ENCODE measurements around the gene SCAPER.
"Not testable (repeated sequence)": the region's sequence is repeated elsewhere in the genome, so short reads cannot be mapped to it uniquely, and the experiment has no call there.

SCAPER gene

DNA sequence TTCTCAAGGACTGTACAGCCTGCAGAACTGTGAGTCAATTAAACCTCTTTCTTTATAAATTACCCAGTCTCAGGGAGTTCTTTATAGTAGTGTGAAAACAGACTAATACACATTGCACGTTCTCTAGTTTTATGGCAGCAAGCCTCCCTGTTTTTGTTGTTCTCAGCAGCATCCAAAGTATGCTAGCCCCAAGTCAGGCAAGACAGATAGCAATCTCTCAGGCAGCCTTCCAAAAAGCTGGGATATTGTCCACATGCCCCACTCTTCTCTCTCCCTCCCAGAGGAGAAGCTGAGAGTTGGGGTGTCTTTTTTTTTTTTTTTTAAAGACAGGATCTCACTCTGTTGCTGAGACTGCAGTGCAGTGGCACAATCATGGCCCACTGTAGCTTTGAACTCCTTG lies 438.0 kb downstream of the SCAPER start:
- peaks cover 10 to 20% of the 10 kb centered on the region in 2 donors for H3K9me3 Mint-ChIP-seq
- no peak overlapping the region for H3K4me3 Mint-ChIP-seq
- peaks cover 12% of the 10 kb centered on the region for H3K36me3 Mint-ChIP-seq (ENCODE audit: insufficient read depth)
- no peak for DNase-seq
- H3K27ac Mint-ChIP-seq = no peak overlapping the region
- no peaks in the 10 kb centered on the region for H3K4me1 Mint-ChIP-seq (ENCODE audit: low read depth in 2 of 2)
- no peaks in the 10 kb centered on the region for H3K27me3 Mint-ChIP-seq
- ATAC-seq (replicated peaks) = no peak

DNA sequence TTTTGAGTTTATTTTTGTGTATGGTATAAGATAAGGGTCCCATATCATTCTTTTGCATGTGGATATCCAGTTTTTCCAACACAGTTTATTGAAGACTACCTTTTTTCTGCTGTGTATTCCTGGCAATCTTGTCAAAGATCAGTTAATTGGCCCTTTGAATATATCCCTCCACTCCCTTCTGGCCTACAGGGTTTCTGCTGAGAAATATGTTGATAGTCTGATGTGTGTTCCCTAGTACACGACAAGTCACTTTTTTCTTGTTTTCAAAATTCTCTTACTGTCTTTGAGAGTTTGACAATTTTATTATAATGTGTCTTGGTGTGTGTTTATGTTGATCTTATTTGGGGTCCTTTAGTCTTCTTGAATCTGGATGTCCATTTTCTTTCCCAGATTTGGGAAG lies 439.4 kb downstream of the SCAPER start:
- Mint-ChIP-seq H3K27me3 (no peaks in the 10 kb centered on the region), H3K27ac (no peak overlapping the region), H3K4me3 (no peak overlapping the region), H3K36me3 (ENCODE audit: insufficient read depth) (peaks cover 7% of the 10 kb centered on the region), H3K9me3 (peaks cover 10 to 20% of the 10 kb centered on the region in 2 donors), H3K4me1 (ENCODE audit: low read depth in 2 of 2) (no peaks in the 10 kb centered on the region)
- ATAC-seq (replicated peaks) = no peak
- no peak for DNase-seq

DNA sequence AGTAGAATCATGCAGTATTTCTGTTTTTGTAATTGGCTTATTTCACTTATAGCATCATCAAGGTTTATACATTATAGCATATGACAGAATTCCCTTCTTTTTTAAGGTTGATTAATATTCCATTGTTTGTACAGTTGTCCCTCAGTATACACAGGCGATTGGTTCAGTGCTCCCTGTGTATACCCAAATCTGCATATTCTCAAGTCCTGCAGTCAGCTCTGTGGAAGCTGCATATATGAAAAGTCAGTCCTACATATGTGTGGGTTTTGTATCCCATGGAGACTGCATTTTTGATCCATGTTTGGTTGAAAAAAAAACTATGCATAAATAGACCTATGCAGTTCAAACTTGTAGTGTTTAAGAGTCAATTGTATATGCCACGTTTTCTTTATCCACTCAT lies 440.9 kb downstream of the SCAPER start:
- no peak for DNase-seq
- no peak overlapping the region for H3K27ac Mint-ChIP-seq
- no peaks in the 10 kb centered on the region for H3K4me1 Mint-ChIP-seq (ENCODE audit: low read depth in 2 of 2)
- no peak overlapping the region for H3K4me3 Mint-ChIP-seq
- no peaks in the 10 kb centered on the region for H3K36me3 Mint-ChIP-seq (ENCODE audit: insufficient read depth)
- H3K9me3 Mint-ChIP-seq = peaks cover 10 to 20% of the 10 kb centered on the region in 2 donors
- H3K27me3 Mint-ChIP-seq = no peaks in the 10 kb centered on the region
- ATAC-seq (replicated peaks) = no peak

DNA sequence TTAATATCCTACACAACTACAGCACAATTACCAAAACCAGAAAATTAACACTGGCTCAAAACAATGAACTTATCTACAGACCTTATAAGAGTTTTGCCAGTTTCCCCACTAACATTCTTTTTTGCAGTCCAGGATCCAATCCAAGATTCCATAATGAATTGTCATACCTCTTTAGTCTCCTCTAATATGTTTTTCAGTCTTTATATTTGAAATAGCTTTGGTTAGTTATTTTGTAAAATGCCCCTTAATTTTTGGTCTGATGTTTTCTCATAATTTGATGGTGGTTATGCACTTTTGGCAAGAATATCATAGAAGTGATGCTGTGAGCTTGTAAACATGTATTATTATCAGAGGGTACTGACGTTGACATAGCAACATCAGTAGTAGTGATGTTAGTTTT lies 444.3 kb downstream of the SCAPER start:
- no peaks in the 10 kb centered on the region for H3K4me1 Mint-ChIP-seq (ENCODE audit: low read depth in 2 of 2)

DNA sequence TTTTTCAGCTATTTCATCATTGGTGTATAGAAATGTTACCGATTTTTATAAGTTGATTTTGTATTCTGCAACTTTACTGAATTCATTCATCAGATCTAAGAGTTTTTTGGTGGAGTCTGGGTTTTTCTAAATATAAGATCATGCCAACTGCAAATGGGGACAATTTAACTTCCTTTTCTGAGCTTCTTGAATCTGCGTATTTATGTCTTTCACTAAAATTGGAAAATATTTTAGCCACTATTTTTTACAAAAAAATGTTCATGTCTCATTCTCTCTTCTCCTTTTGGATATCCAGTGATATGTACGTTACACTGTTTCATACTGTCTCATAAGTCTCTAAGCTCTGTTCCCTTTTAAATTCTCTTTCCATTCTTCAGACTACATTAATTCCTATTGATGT lies 444.8 kb downstream of the SCAPER start:
- H3K4me3 Mint-ChIP-seq = no peak overlapping the region
- no peaks in the 10 kb centered on the region for H3K9me3 Mint-ChIP-seq
- no peak overlapping the region for H3K27ac Mint-ChIP-seq
- DNase-seq (no peak), ATAC-seq (replicated peaks) (no peak)
- no peaks in the 10 kb centered on the region for H3K4me1 Mint-ChIP-seq (ENCODE audit: low read depth in 2 of 2)
- H3K27me3 Mint-ChIP-seq = no peaks in the 10 kb centered on the region
- H3K36me3 Mint-ChIP-seq (ENCODE audit: insufficient read depth) = no peaks in the 10 kb centered on the region

More for the DNA sequence above, 444.3 kb downstream of the SCAPER start:
- no peak overlapping the region for H3K4me3 Mint-ChIP-seq
- H3K36me3 Mint-ChIP-seq (ENCODE audit: insufficient read depth) = no peaks in the 10 kb centered on the region
- H3K9me3 Mint-ChIP-seq = peaks cover 0 to 2% of the 10 kb centered on the region in 2 donors
- ATAC-seq (replicated peaks) (no peak), DNase-seq (no peak)
- no peaks in the 10 kb centered on the region for H3K27me3 Mint-ChIP-seq
- H3K27ac Mint-ChIP-seq = no peak overlapping the region

DNA sequence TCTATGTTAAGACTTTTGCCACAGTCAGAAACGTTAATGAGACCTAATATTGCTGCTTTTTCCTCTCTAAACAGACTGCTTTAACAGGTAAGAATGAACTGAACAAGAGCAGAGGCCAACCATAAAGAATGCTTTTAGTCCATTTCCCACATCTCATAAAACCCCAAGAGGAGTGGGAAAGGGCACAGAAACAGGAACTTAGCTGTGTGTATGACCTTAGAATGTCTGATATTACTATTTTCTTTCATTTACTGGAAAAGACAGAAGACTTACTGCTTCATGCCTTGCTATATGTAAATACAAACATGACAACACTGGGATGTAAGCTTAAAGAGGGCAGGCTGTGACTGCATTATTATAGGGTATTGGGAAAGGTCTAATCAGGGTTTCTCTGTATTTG lies 453.6 kb downstream of the SCAPER start:
- Mint-ChIP-seq H3K4me1 (ENCODE audit: low read depth in 2 of 2) (no peaks in the 10 kb centered on the region), H3K27ac (peak overlapping the region in 1 of 2 donors; percentile 1), H3K36me3 (ENCODE audit: insufficient read depth) (no peaks in the 10 kb centered on the region), H3K4me3 (no peak overlapping the region), H3K27me3 (no peaks in the 10 kb centered on the region), H3K9me3 (no peaks in the 10 kb centered on the region)
- no peak for DNase-seq
- no peak for ATAC-seq (replicated peaks)

DNA sequence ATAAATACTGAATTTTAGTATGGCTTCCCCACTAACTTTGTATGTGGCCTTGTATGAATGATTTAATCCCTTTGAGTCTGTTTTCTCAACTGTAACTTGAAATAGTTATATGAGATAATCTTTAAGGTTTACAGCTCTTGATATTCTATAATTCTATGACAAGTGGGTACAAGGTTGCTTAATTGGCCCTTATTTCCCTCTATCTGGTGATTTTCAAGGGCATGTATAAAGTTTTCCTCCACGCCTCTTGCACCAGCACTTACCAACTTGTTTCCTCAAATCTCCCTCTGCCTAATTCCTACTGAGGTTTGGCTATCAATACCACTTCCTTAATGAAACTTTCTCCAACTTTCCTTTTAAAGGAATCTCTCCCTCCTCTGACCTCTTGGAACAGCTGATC lies 455.7 kb downstream of the SCAPER start:
- H3K27me3 Mint-ChIP-seq = no peaks in the 10 kb centered on the region
- H3K9me3 Mint-ChIP-seq = no peaks in the 10 kb centered on the region
- ATAC-seq (replicated peaks) = no peak
- H3K4me3 Mint-ChIP-seq = no peak overlapping the region
- no peaks in the 10 kb centered on the region for H3K4me1 Mint-ChIP-seq (ENCODE audit: low read depth in 2 of 2)
- DNase-seq = no peak
- H3K36me3 Mint-ChIP-seq (ENCODE audit: insufficient read depth) = no peaks in the 10 kb centered on the region
- no peak overlapping the region for H3K27ac Mint-ChIP-seq

DNA sequence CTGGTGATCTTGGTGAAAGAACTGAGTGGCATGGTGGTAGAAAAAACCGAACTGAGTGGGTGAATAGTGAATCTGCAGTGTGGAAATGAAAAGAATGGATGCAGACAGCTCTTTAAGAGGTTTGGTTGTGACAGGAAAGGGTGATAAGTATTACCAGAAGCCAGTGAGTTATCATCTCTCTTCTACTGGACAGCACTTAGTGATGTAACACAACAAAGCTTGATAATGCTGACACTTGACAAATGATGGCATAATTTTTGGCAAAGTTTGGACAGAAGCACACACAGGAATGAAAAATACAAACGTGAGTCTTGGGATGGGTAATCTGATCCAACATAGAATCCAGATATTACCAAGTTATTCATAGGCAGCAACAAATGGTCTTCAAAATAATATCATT lies 456.4 kb downstream of the SCAPER start:
- no peaks in the 10 kb centered on the region for H3K27me3 Mint-ChIP-seq
- H3K4me3 Mint-ChIP-seq = no peak overlapping the region
- no peaks in the 10 kb centered on the region for H3K4me1 Mint-ChIP-seq (ENCODE audit: low read depth in 2 of 2)
- ATAC-seq (replicated peaks) (no peak), DNase-seq (no peak)
- no peaks in the 10 kb centered on the region for H3K9me3 Mint-ChIP-seq
- no peaks in the 10 kb centered on the region for H3K36me3 Mint-ChIP-seq (ENCODE audit: insufficient read depth)
- no peak overlapping the region for H3K27ac Mint-ChIP-seq

DNA sequence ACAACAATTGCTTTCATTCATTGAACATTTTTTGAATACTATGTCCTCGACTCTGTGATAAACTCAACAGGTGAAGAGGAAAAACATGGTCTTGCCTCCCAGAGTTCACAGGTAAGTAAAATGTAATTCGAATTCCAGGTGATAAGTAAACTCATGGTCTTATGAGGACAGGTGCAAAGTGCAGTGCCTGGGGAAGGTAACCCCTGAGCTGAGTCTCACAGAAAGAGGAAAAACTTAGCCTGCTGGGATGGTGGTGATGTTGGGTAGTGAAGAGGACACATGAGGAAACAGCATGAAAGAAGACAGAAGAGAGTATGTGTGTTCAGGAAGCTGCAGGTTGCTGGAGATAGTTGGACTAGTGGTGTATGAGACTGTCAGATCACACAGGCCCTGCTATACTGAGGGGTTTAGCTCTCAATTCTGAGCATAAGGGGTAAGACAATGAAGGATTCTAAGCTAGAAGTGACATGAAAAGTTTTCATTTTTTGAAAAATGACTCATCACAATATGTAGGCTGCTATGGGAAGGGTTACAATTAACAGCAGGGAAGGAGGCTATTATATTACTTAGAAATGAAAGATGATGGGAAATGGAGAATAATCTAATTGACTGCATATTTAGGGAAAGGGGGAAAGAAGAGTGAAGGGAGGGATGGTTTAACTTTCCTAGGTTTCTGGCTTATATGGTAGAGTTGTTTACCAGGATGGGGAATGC lies 457.3 kb downstream of the SCAPER start:
- H3K4me3 Mint-ChIP-seq = no peak overlapping the region
- ATAC-seq (replicated peaks) (no peak), DNase-seq (no peak)
- H3K9me3 Mint-ChIP-seq = no peaks in the 10 kb centered on the region
- H3K36me3 Mint-ChIP-seq (ENCODE audit: insufficient read depth) = no peaks in the 10 kb centered on the region
- H3K27me3 Mint-ChIP-seq = no peaks in the 10 kb centered on the region
- H3K27ac Mint-ChIP-seq = no peak overlapping the region
- no peaks in the 10 kb centered on the region for H3K4me1 Mint-ChIP-seq (ENCODE audit: low read depth in 2 of 2)

DNA sequence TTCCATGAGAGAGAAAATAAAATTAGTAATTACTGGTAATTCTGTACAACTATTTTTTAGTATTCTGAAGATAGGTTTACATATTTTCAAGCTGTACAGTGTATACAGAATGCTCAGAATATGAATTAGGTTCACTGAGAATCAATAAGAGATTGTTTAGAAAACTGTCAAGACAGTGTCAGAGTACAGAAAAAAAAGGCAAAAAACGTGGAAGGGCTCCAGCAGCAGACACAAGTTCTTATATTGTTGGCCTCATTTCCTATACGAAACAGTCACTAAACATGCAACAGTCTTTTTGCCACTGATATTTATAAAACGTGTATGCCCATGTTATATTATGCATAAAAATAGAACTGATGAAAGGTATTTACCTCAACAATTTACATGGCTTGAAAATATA lies 464.7 kb downstream of the SCAPER start:
- no peak for DNase-seq
- Mint-ChIP-seq H3K36me3 (ENCODE audit: insufficient read depth) (no peaks in the 10 kb centered on the region), H3K4me3 (no peak overlapping the region), H3K9me3 (no peaks in the 10 kb centered on the region), H3K27ac (no peak overlapping the region), H3K27me3 (no peaks in the 10 kb centered on the region), H3K4me1 (ENCODE audit: low read depth in 2 of 2) (no peaks in the 10 kb centered on the region)
- ATAC-seq (replicated peaks) = no peak

DNA sequence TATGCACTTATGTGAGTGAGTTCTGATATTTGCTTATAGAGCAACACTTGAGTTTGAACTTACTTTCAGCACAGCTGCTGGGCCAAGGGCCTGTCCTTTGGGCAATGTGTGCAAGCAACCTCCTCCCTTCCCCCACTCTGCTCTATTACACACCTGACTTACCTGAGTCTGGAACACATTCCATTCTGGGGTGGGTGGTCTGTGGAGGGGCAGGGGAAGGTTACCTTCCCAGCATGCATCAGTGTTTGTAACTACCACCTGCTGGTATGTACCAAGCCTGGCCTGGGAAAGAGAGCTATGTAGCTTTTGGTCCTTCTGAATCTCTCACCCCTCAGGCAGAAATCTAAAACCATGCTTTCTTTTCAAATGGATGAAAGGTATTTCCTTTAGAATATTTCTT lies 465.6 kb downstream of the SCAPER start:
- Mint-ChIP-seq H3K27ac (no peak overlapping the region), H3K4me3 (no peak overlapping the region), H3K4me1 (ENCODE audit: low read depth in 2 of 2) (no peaks in the 10 kb centered on the region), H3K27me3 (no peaks in the 10 kb centered on the region), H3K9me3 (no peaks in the 10 kb centered on the region), H3K36me3 (ENCODE audit: insufficient read depth) (no peaks in the 10 kb centered on the region)
- DNase-seq (no peak), ATAC-seq (replicated peaks) (no peak)

DNA sequence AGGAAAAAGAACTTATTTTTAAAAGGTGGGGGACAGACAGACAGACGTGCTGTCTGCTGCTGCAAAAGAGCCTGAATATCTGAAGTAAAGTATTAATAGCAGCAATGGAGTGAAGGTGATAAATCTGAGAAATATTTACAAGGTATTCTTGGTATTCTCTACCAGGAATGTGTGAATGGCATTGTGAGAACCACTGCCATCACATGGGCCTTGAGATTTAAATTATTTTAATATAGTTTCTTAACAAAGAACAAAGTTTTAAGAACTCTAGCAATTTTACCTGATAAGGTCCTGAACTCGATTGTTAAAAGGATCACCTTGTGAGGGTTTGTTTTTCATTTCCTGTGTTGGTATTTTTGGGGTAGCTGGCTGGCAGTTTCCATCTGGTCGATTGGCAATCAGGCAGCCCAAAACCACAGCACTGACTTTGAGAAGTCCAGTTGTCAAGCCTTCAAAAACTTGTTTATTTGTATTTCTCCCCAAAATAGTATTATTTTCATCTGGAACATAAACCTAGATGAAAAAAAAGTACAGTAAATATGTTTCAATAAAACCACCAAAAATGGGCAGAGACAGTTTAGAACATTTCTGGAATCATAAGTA lies 471.2 kb downstream of the SCAPER start:
- no peak for ATAC-seq (replicated peaks)
- DNase-seq = no peak
- no peaks in the 10 kb centered on the region for H3K9me3 Mint-ChIP-seq
- no peaks in the 10 kb centered on the region for H3K4me1 Mint-ChIP-seq (ENCODE audit: low read depth in 2 of 2)
- no peak overlapping the region for H3K27ac Mint-ChIP-seq
- no peak overlapping the region for H3K4me3 Mint-ChIP-seq
- H3K27me3 Mint-ChIP-seq = no peaks in the 10 kb centered on the region
- peaks cover 9% of the 10 kb centered on the region for H3K36me3 Mint-ChIP-seq (ENCODE audit: insufficient read depth)

DNA sequence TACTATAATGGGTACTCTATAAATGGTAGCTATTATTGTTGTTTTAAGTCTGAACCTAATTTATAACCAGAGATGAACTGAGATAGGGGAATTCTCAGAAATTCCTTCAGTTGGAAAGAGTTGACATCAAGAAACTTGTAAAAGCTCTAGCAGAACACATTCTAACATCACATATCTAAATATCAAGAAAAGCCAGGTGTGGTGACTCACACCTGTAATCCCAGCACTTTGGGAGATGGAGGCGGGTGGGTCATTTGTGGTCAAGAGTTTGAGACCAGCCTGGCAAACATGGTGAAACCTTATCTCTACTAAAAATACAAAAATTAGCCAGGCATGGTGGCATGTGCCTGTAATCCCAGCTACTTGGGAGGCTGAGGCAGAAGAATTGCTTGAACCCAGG lies 472.1 kb downstream of the SCAPER start:
- DNase-seq; H3K4me3 Mint-ChIP-seq; H3K27ac Mint-ChIP-seq; H3K4me1 Mint-ChIP-seq (ENCODE audit: low read depth in 2 of 2); H3K36me3 Mint-ChIP-seq (ENCODE audit: insufficient read depth); H3K27me3 Mint-ChIP-seq; ATAC-seq (replicated peaks); H3K9me3 Mint-ChIP-seq: not testable (repeated sequence)

DNA sequence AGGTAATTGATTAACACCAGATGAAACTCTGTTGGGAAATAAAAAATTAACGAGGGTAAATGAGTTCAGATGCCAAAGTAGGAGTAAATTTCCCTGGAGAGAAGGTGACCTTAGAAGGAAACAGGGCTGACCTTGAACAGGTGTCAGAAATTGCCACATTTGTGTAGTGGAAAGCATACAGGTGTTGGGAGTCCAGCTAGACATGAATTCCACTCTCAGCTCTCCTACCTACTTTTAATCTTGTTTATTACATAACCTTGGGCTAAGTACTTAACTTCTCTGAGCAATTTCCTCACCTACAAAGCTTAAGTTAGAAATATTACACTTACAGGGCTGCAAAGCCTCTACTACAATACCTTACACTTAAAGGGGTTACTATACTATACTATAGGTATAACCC lies 472.5 kb downstream of the SCAPER start:
- Mint-ChIP-seq H3K9me3 (peaks cover 0 to 1% of the 10 kb centered on the region in 2 donors), H3K4me1 (ENCODE audit: low read depth in 2 of 2) (no peaks in the 10 kb centered on the region)
- ATAC-seq (replicated peaks) = no peak

More for the DNA sequence above, 472.5 kb downstream of the SCAPER start:
- Mint-ChIP-seq H3K27ac (peak overlapping the region in 1 of 2 donors; percentile 7), H3K4me3 (no peak overlapping the region), H3K27me3 (no peaks in the 10 kb centered on the region), H3K36me3 (ENCODE audit: insufficient read depth) (peaks cover 9% of the 10 kb centered on the region)
- no peak for DNase-seq
